SH-SY5Y (cell line): ENCODE results near the gene SND1.

ENCODE experiments used
- GATA2 ChIP-seq: IDR thresholded peaks from 2 replicates; pipeline ENCODE4 v1.6.1; 2011; ENCODE audit warnings: mild to moderate bottlenecking, low read depth, low read length
- GATA3 ChIP-seq: IDR thresholded peaks from 2 replicates; pipeline ENCODE4 v1.6.1; 2011; ENCODE audit warnings: low read depth, mild to moderate bottlenecking, low read length, moderate library complexity

- TF ChIP-seq GATA2 (no peak), GATA3 (no peak)
Measured at GRCh38 chr7:127758105-127758504, 106.1 kb downstream of the SND1 start.
